HG03135 (cell line): Measurements from ENCODE around the gene UBE2E2.
A peak's percentile ranks its signal among the peaks of the same experiment; 100 is the strongest.

ENCODE experiments used
- ATAC-seq: cut with Tn5 transposase; IDR thresholded peaks from one replicate; pipeline ENCODE4 v1.9.1; 2021; ENCODE audit warnings: mild to moderate bottlenecking, moderate library complexity; ENCODE audit not compliant: unreplicated experiment

UBE2E2 gene

GRCh38 chr3:23192816-23193215 lies 10.3 kb upstream of the UBE2E2 start:
- ATAC-seq: no peak

GRCh38 chr3:23193831-23194230 lies 9.3 kb upstream of the UBE2E2 start:
- no peak for ATAC-seq

GRCh38 chr3:23198801-23199200 lies 4.3 kb upstream of the UBE2E2 start:
- ATAC-seq: no peak

DNA sequence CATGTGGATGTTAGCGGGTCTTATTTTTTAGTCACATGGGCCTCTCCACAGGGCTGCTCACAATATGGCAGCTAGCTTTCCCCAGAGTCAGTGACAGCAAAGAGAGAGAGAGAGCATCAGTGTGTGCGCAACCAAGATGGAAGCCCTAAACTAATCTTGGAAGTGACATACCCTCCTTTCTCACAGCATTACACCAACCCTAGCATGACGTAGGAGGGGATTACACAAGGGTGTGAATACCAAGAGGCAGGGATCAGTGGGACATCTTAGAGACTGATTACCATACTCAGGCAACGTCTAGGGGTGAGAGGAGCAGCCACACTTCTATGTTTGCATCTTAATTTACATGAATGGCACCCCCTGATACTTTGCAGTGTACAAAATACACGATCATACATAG lies 3.5 kb upstream of the UBE2E2 start:
- ATAC-seq: no peak

DNA sequence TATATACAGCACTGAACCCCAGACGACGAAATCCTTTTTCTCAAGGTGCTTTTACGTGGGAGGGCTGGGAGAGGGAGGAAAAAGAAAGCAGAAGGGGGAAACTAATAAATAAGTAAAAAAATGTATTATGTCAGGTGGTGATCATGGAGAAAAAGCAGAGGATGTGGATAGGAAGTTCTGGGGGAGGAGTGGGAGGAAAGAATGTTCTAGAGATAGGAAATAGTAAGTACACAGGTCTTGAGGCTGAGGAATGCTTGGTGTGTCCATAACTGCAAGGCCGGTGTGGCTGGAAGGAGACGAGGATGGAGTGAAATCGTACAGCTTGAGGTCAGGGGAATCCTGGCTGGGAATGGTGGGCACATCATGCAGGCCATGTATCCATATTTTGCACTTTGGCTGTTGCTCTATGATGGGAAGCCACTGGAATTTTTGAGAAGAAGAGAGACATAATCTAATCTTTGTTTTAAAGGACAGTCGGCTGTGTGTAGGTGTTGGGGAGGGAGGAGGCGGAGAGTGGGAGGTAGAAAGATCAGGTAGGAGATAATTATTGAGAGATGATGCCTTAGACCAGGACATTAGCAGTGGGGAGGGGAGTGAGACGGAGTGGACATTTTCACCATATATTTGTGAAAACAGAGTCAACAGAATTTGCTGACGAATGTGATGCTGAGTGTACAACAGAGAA lies 1.8 kb upstream of the UBE2E2 start:
- ATAC-seq: no peak

DNA sequence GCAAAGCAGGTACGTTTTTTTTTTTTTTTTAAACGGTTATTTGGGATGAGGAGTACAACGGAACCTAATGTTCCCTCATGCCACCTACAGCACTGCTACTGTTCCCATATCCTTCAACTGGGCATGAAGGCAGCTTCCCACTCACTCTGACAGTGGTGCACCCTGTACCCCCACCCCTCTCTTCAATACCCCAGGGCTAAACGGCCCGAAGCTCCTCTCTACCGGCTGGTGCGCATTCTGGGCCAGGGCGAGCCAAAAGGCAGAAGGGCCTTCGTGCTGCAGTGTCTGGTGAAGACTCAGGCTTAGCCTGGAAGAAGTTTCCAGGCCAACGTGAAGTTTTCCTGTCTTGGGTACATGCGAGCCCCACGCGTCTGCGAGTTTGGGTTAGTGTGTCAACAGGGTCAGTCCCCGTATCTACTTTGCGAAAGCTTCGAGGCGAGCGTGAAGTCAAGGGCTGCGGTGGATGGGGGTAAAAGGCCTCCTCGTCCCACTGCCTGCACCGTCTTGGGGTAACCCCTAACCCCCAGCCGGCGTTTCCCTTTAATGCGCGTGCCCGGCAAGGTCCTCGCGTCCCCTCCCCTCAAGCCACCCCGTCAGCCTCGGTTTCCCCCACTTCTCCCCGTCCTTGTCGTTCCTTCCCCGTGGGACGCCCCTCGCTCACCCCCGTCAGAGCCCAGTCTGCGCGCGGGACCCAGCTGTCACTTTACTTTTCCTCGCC lies 765 bp upstream of the UBE2E2 start:
- peak; percentile 21 for ATAC-seq

- peak; percentile 15 for ATAC-seq
These were observed 692 bp downstream of the UBE2E2 start for GRCh38 chr3:23203708-23204330.

- no peak for ATAC-seq
These were observed 3.2 kb downstream of the UBE2E2 start for GRCh38 chr3:23206366-23206765.

DNA sequence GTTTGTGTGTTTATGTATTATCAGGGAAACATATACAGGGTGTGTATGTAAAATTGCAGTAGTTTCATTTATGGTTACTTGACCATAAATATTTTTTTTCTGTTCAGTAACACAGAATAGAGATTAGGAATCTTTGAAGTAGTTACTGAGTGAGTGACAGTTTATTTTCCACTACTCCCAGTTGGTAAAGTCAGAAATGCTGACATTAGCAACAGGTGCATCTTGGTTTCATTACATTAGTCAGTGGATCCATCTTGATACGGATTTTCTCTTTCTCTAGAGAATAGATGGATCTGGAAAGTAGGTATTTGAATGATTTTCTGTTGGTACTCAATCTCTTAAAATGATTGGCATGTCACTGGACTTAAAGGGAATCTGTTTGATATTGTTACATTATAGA lies 6.0 kb downstream of the UBE2E2 start:
- ATAC-seq: no peak

DNA sequence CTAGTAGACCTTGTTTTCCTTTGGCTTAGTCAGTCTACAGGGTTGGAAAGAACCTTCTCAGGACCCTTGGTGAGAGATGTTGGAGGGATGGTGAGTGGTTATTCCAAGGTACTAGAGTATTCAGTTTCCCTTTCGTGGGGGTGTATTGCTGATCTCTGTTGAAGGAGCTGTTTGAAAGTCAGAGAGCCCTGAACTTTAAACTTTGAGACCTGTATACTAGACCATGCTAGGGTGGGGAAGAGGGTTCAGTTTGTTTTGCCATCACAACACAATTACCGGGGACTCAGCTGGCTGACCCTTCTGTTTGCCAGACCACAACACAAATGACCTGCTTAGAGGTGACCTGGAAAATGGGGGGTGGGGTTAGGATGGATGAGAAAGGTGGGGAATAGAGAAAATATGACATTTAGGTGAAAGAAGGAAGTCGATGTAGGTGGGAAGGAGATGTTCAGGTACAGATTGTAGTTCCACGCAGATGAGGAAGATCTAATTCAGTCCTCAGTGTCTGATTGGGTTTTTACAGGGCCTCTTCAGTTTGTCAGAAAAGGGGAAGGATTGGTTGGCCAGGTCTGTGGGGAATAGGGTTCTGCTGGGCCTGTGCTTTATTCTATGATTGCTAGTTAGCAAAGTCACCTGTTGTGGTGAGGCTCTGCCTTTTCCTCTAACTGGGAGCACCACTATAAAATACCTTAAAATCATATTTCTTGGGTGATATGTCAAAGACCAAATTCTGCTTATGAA lies 6.8 kb downstream of the UBE2E2 start:
- ATAC-seq: no peak

DNA sequence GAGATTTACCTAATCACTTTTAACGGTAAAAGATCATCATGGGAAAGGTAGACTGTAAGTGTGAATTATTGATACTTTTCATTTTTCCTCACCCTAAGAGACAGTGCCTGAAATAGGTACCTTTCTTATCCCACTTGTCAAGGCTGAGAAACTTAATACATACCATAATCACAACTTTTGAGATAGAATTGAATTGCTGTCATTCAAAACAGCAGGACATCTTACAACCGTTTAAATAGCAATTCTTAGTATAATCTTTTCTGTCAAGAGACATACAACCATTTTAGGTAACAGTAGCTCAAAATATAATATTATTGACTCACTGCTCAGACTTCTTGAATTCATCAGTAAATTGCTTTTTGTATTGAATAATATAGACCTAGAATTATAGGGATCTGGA lies 10.7 kb downstream of the UBE2E2 start:
- ATAC-seq: no peak

DNA sequence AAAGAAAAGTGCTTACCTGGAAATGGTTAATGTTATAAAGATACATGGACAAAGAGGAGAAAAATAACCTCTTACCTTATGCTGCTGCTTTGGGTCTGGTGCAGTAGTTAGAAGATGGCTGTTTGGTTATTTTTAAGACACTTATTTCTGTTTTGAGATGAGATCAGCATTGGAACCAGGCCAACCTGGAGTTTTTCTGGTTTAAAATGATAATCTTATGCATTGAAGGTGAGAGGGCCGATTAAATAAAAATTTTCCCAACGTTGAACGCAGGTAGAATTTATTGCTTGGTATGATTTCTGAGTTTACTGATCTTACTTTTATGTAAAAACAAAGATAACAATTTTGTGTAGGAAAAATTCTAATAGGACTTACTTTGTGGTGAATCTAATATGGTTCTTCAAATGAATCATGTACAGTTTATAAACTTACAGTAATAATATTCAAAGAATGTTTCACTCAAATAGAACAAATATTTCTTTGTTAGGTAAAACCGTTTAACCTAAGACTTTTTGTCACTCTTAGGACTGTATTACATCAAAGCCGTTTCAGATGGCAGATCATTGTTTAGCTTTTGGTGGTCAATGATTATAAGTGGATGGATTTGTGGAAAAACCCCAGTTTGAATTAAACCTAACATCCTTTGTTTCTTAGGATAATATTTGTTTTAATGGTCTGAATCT lies 14.9 kb downstream of the UBE2E2 start:
- no peak for ATAC-seq

DNA sequence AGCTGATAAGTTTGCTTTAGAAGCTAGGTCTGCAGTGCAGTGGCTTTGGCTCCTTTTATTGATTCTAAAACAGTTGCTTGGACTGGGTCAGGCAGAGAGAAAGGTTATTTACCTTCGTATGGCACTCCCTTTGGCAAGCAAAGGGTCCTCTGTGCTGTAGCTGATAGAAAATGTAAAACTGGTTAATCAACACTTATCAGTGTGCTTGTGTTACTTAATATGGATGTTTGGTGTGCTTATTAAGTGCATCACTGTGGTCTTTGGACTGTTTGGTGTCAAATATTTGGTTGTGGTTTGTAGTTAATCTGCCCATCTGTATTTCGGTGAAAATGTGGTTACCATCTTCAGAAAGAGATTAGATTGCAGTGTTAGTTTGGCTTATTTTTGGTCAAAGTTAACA lies 16.0 kb downstream of the UBE2E2 start:
- ATAC-seq: peak; percentile 49

DNA sequence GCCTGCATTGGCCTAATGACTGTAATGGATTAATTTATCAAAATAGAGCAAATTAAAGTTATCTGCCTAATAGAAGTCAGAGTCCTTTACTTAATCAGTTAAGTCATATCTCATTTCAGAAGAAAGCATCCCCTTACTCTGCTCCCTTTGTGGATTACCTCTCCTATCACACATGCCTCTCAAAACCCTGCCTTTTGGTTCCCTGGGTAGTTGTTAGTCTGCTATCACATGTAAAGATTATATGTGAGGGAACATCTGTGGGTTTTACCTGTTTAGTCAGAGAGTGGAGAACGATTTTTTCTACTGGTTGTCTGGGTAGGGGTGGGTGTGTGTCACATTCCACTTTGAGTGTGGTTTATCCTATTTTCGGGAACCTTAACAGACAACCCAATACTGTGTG lies 16.4 kb downstream of the UBE2E2 start:
- ATAC-seq: peak; percentile 48

GRCh38 chr3:23221136-23221535 lies 18.0 kb downstream of the UBE2E2 start:
- ATAC-seq: no peak

DNA sequence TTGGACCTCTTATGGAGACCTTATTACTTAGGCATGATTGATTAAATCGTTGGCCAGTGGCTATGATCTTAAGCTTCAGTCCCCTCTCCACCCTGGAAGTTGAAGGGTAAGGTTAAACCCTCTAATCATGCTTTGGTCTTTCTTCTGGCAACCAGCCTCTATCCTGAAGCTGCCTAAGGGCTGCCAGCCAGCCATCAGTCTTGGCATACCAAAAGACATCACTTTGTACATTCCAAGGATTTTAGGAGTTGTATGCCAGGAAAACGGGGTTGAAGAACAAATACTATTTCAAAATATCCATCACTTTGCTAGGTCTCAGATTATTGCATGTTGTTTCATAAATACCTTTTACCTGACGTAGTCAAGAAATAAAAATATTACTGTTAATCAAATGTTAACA lies 28.9 kb downstream of the UBE2E2 start:
- ATAC-seq: no peak

- ATAC-seq: no peak
These were observed 29.7 kb downstream of the UBE2E2 start for GRCh38 chr3:23232854-23233253.

DNA sequence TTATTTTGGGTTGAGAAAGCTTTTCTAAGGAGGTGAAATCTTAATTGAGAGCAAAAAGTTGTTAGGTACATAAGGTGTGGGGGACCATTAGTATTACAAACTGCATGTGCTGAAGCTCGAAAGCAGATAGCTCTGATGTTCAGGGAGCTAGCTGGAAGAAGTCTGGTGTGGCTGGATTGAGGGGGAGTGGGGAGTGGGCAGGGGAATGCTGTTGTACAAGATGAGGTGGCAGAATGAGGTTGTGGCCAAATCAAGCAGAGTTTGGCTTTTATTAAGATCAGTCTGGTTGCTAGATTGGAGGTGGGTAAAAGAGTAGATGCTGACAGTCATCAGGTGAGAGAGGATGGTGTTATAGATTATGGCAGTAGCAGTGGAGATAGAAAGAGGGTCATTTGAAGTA lies 32.1 kb downstream of the UBE2E2 start:
- ATAC-seq: no peak

GRCh38 chr3:23236890-23237289 lies 33.8 kb downstream of the UBE2E2 start:
- ATAC-seq: no peak

- ATAC-seq: no peak
These were observed 35.0 kb downstream of the UBE2E2 start for GRCh38 chr3:23238156-23238555.

GRCh38 chr3:23238578-23238977 lies 35.5 kb downstream of the UBE2E2 start:
- ATAC-seq: no peak
